ENCODE results near the gene CEP192. TPM values are rescaled to one million over a fixed set of nuclear protein-coding genes. Genes with fewer than 3 reads are reported as not detected.

The CEP192 gene
- total and polyA plus RNA-seq, 2 of the 13 experiments (the other 11 are each of a cell fraction or from before 2014, with no cell fraction given): 15.3 to 24.7 TPM

- TF ChIP-seq ZNF281 (CRISPR knock-in tag; IDR thresholded peaks at IDR 0.05; ENCODE audit: borderline replicate concordance) (no peak), KLF15 (CRISPR knock-in tag; IDR thresholded peaks at IDR 0.05; ENCODE audit: borderline replicate concordance) (no peak), STAT6 (CRISPR knock-in tag; IDR thresholded peaks at IDR 0.05; ENCODE audit: borderline replicate concordance) (0 out of 2 replicates have a peak, but pooled peaks have one; percentile 50), ZNF224 (CRISPR knock-in tag; IDR thresholded peaks at IDR 0.05) (0 out of 2 replicates have a peak, but pooled peaks have one; percentile 2), DPF2 (CRISPR knock-in tag; IDR thresholded peaks at IDR 0.05; ENCODE audit: borderline replicate concordance, low read depth) (no peak), CENPBD1 (CRISPR knock-in tag; IDR thresholded peaks at IDR 0.05; ENCODE audit: borderline replicate concordance, low read depth) (no peak), TCF12 (IDR thresholded peaks at IDR 0.05) (no peak), TCF12 (CRISPR knock-in tag; IDR thresholded peaks at IDR 0.05) (no peak), ZNF550 (CRISPR knock-in tag; IDR thresholded peaks at IDR 0.05; ENCODE audit: borderline replicate concordance) (no peak), PBX3 (CRISPR knock-in tag; IDR thresholded peaks at IDR 0.05; ENCODE audit: borderline replicate concordance) (peak; percentile 12; the same call in 1 of the 2 replicates), ZBTB43 (CRISPR knock-in tag; conservative IDR thresholded peaks at IDR 0.05) (no peak), NFE2 (CRISPR knock-in tag; IDR thresholded peaks at IDR 0.05) (no peak), ZNF670 (CRISPR knock-in tag; IDR thresholded peaks at IDR 0.05; ENCODE audit: borderline replicate concordance) (0 out of 2 replicates have a peak, but pooled peaks have one; percentile 79), ATF1 (CRISPR knock-in tag; IDR thresholded peaks at IDR 0.05) (no peak), ZNF691 (CRISPR knock-in tag; IDR thresholded peaks at IDR 0.05; ENCODE audit: borderline replicate concordance, low read depth) (no peak)
Measured at GRCh38 chr18:12991821-12992179, 638 bp downstream of the CEP192 start (continued).

All from HepG2 (cell line).